GM18505 (cell line): ENCODE results near the gene NPC1.

Experiments used
- ATAC-seq: cut with Tn5 transposase; IDR thresholded peaks from one replicate; pipeline ENCODE4 v1.9.1; 2021; ENCODE audit not compliant: unreplicated experiment
- POLR2A ChIP-seq: IDR thresholded peaks from 4 replicates; pipeline ENCODE4 v1.6.1; 2011; ENCODE audit warnings: borderline replicate concordance; ENCODE audit not compliant: insufficient read depth, insufficient read length; ENCODE audit errors: extremely low read depth

The NPC1 gene

GRCh38 chr18:23586249-23587196 is at the start of gene NPC1:
TSS of gene NPC1 (minus strand) at chr18:23586506. CDS start at chr18:23586343, 163 bp downstream.
- peak; percentile 87 for ATAC-seq
- peak; percentile 98 for TF ChIP-seq POLR2A

- no peak for ATAC-seq
- no peak for TF ChIP-seq POLR2A
These were observed 49.7 kb upstream of the NPC1 start for GRCh38 chr18:23636071-23636399.

DNA sequence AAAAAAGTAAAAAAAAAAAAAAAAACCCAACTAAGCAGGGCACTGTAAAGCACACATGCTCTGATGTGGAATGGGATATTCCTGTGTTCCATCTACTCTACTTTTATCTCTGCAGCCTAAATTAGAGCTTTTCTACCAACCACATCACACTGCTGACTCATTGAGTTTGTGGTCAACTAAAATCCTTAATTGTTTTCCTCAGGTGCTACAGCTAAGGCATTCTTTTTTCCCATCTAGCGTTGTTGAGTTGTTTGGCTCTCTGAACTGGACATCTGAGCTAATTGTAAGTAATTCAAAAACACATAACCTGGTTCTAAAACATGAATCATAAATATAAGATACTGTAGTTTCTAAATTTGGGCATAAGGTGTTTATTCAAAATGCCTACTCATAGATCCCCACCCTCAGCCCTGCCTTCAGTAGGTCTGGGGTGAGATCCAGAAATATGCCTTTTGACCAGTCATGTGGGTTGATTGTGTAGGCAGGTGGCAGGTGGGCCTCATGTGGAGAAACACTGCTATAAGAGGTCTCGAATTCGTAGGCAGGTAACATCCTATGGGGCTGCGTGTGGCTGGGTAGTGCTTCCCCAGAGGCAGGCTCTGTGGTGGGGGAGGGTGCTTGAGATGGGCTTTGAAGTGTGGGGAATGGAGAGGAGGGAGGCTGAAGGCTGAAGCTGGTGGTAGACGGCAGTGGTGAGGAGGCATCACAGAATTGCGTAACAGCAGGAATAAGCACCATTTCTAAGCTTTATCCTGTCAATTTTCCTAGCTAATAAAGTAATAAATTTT is 49.2 kb upstream of the NPC1 start:
- TF ChIP-seq POLR2A = no peak
- ATAC-seq = no peak

GRCh38 chr18:23634692-23635091 is 48.4 kb upstream of the NPC1 start:
- no peak for TF ChIP-seq POLR2A

GRCh38 chr18:23632615-23633014 is 46.3 kb upstream of the NPC1 start:
- ATAC-seq = no peak
- no peak for TF ChIP-seq POLR2A

More at GRCh38 chr18:23634692-23635091, 48.4 kb upstream of the NPC1 start:
- ATAC-seq = no peak

DNA sequence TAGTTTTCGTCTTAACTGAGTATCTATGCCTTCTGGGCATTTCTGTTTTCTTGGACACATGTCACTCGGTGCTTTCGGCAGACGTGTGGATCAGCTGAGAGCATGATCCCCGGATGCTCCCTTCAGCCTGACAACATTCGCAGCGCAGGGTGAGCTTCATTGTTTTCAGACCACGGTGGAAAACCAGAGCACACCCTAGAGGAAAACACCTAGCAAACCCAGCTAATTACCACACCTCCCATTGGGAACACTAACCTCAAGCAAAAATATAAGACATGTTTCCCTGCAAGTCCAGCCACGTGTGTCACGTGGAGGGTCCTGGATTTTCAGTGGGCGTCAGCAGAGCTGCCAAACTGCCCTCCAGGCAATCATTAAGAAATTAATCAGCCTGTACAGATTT is 45.4 kb upstream of the NPC1 start:
- no peak for TF ChIP-seq POLR2A
- ATAC-seq = no peak

- ATAC-seq = no peak
- no peak for TF ChIP-seq POLR2A
These were observed 45.0 kb upstream of the NPC1 start for GRCh38 chr18:23631312-23631711.

GRCh38 chr18:23629444-23629946 is 43.2 kb upstream of the NPC1 start:
- no peak for ATAC-seq
- no peak for TF ChIP-seq POLR2A

DNA sequence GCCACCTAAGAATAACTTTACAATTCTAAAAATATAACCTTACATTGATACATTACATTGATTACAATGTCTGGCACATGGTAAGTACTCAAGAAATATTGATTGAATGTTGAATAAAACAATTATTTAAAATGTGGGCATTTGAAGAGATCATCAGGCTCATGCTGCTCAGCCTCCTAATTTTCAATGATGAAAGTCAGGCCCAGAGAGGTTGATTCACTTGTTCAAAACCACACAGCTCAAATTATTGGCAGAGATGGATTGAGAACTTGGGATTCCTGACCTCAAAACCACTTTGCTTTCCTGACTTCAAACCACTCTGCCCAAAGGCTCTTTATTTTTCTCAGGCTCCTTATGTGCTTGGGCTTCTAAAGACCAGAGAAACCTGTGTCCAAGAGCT is 41.7 kb upstream of the NPC1 start:
- no peak for ATAC-seq
- no peak for TF ChIP-seq POLR2A

DNA sequence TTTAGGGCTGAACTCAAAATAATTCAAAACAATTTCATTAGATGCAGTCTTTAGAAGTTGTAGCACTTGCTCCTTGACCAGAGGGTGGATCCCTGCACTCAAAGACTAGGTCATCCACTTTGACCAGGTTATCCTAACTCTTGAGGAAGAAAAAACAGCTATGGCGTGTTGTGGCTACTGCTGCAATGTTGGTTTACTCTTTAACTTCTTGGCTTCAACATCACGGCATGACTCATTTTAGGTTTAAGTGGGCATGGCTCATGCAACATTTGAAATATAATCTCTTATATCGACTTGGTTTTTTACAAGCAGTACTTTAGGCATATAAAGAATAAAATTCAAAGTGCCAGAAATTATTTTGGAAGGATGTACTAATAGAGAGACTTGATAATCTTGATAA is 41.0 kb upstream of the NPC1 start:
- no peak for ATAC-seq
- no peak for TF ChIP-seq POLR2A

DNA sequence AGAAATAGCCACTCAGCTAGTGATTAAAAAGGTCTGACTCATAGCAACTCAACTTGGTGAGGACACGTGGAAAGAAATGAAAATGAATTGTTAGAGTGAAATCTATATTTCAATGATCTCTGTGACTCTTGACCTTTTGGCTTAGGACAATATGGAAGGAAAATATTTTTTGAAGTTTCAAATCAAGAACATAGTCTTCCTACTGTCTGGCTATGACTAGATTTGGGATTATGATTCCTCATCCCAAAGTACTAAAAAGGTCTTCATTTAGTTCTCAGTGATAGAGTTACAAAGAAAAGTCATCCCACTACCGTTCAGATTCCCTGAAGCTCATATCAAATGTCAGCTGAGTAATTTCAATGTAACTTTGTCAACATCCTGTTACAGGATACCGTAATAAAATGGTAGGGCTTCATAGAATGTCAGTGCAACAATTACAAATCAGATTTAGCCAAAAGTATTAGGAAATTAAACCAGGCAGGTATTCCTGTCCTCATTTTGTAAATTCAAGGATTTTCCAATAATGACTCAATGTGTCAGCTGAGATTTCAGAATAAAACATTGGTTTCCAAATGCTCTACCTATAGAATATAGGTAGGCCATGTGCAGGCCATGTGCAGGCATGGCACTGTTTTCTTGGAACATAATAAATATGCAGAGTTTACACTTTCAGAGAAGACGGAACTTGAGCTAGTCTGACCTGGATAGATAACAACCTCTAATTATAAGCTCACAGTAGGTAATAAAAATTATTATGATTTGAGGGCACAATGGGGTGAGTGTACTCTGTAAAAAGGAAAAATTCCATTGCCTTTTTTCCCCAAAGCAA is 40.4 kb upstream of the NPC1 start:
- TF ChIP-seq POLR2A = no peak
- no peak for ATAC-seq

- no peak for TF ChIP-seq POLR2A
- ATAC-seq = no peak
These were observed 36.7 kb upstream of the NPC1 start for GRCh38 chr18:23623040-23623439.

DNA sequence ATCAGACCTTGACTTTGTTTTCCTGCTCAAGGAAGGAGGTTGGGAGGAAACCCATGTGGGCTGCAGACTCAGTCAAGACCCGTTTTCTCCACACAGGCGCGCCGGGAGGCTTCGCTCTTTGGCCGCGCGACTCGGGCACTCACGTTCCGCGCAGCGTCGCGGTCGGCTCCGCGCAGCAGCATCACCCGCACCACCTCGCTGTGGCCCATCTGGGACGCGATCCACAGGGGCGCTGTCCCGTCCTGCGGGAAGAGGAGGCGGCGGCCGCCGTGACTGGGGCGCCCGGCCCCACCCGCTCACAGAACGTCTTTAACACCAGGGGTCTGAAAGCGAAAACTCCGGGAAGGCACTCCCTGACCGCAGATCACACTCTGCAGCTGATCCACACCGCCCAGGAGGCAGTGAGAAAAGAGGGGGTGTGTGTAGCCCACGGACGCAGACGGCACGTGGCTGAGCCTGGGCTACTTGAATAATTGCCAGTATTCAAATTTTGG is 33.1 kb upstream of the NPC1 start:
- TF ChIP-seq POLR2A = no peak
- no peak for ATAC-seq
